GM11168 (cell line): ENCODE data around the gene SHPK.

Experiments used
- in situ Hi-C: fragments of 300-500 bp; cut with MboI; formaldehyde crosslinking; loops from one replicate; pipeline ENCODE4 v1.12.0; 2022; ENCODE audit warnings: low sequenced_read_pairs; ENCODE audit not compliant: unreplicated experiment

The SHPK gene

DNA sequence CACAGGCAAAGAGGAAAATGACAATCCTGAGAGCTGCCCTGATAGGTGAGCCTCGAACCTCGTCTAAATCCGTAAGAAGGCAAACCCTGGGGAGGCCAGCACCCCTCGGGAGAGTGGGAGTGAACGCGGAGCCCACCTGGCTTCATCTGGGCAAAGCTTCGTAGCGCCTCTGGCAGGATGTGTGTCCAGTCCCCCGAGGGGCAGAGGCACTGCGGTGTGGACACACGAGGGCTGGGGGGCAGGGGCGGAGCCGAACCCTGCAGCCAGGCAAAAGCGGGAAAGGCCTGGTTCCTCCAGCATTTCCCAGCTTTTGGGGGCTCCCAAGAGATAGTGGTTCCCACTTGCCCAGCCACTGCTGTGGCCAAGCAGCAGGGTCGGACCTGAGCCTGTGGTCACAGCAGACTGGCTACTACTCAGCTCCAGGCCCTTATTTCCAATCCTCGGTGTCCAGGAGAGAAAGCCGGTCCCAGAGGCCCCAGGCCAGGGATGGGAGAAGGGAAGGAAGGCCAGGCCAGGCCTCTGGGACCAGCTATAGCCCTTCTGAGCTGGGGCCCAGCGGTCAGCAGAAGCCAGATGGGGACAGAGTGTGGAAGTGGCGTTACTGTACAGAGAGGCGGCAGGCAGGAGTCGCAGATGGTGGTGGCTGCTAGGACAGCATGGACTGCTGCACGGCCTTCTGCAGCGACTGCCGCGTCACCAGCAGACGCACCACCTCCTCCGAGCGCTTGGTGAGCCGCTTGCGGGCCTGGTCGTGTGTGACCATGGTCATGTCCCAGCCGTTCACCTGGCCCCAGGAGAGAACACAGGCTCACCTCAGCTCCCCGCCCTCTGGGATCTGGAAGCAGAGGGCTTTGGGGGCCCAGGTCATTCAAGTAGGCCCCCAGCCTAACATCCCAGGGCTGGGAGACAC lies 27.3 kb upstream of the SHPK start:
- in situ Hi-C loops, result loop anchor here (10.0 to 25.0 kb wide), 2 partner anchors 161 to 626 kb away; no protein-coding TSS in a partner anchor

DNA sequence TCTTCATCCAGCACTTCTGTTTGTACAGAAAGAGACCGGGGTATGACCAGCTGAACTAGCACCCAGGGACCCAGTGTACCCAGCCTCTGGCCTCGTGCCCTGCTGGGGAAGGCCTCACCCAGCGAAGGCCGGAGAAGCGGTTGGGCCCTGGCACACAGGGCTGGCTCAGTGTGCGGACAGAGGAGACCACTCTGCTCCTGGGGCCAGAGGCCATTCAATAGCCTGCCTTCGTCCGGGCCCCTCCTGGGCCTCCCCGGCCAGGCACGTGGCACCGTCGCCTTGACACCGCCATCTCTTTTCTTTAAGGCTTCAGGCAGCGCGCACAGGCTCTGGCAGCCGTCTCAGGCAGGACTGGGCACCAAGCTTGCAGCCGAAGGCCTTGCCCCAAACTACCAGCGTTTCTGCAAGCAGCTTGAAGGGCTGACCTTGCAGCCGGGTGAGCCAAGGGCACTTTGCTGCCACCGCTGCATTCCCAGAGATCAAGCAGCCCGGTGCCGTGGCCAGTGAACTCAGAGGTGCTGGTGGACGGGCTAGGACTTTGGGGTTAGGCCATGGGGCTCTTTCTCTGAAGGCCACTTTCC lies 24.4 kb upstream of the SHPK start:
- in situ Hi-C loops, result loop anchor here (10.0 to 25.0 kb wide), 2 partner anchors 164 to 623 kb away; no protein-coding TSS in a partner anchor

DNA sequence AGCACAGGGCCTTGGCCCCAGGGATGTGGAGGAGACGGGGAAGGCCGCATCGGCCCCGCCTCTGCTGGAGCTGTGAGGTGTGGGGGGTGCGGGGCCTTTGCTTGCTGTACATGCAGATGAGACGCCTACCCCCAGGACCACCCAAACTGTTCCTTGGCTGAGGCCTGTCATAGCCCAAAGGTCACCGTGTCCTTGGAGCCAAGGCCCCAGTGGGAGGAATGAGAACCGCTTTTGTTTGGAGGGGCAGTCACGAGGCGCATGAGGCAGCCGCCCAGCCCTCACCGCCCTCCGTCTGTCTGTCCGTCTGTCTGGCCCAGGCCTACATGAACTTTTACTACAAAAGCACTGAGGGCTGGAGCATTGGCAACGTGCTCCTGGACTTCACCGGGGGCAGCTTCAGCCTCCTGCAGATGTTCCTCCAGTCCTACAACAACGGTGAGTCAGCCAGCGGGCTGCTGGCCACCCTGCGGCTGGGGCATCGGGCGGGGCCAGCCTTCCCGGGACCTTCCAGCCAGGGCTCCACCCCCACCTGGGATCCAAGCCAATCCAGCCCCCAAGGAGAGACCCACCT lies 23.6 kb upstream of the SHPK start:
- in situ Hi-C loops, result loop anchor here (10.0 to 25.0 kb wide), 2 partner anchors 165 to 622 kb away; no protein-coding TSS in a partner anchor

DNA sequence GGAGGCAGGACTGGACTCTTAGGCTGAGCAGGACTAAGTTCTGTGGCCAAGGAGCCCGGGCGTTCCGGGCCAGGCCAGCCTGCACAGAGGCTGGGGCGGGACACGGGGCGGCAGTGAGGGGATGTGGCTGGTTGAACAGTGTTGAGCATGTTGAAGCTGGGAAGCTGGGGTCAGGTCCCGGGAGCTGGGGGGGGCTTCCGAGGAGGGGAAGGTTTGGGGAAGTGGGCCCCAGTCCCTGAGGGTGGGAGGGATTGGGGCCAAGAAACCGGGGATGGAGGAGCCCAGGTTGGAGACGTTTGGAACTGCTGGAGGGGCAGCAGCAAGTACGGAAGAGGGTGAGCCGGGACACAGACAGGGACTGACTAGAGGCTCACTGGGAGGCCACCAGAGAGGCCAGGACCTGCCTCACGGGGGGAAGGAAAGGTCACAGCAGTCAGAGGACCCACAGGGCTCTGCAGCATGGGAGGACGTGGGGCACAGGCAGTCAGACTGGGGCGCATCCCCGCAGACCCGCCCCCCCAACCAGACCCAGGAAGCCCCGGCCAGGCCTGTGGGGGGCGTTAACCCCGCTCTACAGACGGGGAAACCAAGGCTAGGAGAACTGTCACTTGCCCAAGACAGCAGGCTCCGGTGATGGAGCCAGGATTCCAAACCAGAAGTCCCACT lies 22.9 kb upstream of the SHPK start:
- in situ Hi-C loops, result loop anchor here (25.0 kb wide), 1 partner anchor 622 kb away; no protein-coding TSS in a partner anchor

DNA sequence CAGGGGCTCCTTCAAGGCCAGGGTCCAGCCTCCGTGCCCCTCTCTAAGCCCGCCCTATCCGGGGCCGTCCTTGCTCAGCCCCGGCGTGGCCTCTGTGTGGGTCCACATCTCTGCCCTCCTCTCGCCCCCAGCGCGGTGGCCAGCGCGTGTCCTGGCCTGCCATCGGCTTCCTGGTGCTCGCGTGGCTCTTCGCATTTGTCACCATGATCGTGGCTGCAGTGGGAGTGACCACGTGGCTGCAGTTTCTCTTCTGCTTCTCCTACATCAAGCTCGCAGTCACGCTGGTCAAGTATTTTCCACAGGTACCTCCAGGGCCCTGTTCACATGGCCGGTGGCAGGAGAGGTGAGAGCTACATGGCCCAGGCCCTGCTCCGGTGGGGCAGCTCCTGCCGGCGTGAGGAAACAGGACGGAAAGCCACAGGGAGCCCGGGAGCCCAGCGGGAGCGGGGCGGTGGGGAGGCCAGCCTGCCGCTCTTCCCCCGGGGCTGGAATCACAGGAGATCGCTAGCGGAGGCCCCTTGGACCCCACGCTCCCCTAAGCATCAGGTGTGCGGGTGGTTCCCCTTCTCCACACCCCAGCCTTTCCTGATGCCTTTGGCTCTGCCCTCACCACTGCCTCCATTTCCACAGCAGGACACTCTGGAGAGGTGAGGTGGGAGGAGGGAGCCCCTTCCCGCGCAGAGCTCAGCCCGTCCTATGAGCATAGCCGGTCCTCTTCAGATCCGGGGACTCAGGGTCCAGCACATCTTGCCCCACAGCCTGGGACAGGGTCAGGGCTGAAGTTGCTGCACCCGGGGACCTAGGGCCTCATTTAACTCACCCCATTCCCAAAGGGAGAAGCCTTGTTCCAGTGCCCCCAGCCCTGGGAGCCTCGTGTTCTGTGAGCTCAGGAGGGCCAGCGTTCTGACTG lies 22.1 kb upstream of the SHPK start:
- in situ Hi-C loops, result loop anchor here (25.0 kb wide), 1 partner anchor 621 kb away; no protein-coding TSS in a partner anchor

DNA sequence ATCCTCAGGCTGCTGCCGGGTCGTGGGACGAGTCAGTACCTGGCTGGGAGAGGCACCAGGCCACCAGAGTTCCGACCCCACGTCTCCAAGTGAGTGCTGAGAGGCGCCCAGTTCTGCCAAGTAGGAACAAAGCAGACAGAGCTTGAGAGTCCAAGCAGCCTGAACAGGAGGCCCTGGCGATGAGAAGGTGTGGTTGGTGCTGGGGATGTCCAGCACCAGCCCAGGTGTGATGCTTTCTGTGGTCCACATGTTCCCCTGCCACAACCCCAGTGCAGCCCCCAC lies 21.5 kb upstream of the SHPK start:
- in situ Hi-C loops, result loop anchor here (25.0 kb wide), 1 partner anchor 620 kb away; no protein-coding TSS in a partner anchor

DNA sequence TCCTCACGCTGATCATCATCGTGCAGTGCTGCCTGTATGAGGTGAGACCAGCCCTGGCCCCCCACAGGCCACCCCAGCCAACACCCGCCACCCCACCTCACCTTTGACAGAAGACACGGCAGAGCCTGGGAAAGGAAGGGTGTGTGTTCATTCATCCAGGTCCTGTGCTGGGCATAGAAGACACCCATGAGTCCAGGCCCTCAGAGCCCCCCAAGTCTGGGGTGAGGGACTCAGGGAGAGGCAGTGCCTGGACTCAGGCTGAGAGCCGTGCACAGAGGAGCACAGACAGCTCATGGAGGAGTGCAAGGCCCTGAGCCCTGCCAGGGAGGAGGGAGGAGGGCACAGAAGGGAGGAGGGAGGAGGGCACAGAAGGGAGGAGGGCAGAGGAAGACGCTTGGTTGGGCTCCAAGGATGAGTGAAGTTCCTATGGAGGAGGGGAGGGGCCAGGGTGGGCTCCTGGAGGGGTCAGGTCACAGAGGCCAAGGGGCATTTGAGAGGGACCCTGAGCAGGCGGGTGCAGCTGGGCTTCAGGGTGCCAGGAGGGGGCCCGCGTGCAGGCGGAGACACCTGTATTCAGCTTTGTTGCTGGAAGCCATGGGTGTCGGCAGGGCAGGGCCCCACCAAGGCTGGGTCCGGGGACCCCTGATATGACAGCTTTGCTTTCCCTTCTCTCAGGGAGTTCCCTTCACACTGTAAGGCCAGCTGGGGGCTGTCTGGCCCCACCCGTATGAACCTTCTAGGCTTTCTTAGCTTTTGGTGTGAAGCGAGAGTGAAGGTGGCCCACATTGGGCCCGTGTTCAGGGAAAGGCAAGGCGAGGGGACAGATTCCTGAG lies 20.9 kb upstream of the SHPK start:
- in situ Hi-C loops, result loop anchor here (25.0 kb wide), 1 partner anchor 620 kb away; no protein-coding TSS in a partner anchor

DNA sequence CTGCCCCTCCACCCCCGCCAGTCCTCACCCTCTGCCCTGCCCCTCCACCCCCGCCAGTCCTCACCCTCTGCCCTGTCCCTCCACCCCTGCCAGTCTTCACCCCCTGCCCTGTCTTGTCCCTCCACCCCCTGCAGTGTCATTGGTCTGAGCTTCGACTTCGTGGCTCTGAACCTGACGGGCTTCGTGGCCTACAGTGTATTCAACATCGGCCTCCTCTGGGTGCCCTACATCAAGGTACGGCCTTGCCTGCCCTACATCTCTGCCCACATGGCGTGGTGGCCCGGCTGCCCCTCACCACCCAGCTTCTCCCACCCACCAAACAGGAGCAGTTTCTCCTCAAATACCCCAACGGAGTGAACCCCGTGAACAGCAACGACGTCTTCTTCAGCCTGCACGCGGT lies 20.3 kb upstream of the SHPK start:
- in situ Hi-C loops, result loop anchor here (25.0 kb wide), 1 partner anchor 619 kb away; no protein-coding TSS in a partner anchor

DNA sequence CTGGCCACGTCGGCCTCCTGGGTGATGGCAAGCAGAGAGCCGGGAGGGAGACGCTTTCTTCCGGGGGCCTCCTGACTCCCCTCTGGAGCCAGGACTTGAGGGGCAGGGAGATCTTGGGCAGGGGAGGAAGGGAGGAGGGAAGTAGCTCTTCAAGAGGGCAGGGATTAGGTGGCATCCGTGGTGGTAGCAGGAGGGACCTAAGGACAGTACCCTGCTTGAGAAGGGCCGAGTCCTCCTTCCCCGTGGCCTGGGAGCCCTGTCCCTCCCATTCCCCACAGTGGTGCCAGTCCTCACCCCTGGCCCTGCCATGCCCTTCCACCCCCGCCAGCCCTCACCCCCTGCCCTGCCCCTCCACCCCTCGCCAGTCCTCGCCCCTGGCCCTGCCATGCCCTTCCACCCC lies 19.7 kb upstream of the SHPK start:
- in situ Hi-C loops, result loop anchor here (25.0 kb wide), 1 partner anchor 618 kb away; no protein-coding TSS in a partner anchor

DNA sequence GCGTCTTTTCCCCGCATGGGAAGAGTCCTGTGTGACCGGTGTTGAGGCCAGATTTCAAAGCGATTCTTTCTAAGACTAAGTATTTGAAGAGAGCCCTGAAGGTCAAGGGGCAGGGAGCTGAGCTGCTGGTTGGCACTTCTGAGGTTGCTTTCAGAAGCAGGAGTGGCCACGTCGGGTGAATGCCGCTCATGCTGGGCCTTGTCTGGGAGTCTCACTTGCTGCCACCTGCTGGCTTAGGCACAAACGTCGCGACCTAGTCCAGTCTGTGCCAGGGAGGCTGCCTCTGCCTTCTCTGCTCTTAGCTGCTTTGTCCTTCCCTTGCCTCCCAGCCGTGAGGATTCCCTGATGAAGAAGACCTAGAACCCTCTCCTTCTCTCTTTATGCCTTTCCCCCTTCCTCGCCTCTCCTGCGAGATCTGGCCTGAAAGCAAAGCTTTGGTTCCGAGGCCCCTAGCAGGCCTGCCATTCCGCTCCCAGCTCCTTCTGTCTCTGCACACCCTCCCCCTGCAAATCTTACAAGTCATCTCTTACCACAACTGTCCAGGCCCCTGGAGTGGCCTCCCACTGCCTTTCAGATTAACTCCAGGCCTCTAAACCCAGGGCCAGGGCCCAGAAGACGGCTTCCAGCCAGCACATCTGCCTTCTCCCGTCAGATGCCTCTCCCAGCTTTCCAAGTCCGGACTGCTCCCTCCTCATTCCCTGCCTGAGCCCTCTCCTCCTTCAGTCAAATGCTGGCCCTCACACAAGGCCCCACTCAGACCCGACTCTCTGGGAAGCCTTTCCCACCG lies 11.9 kb upstream of the SHPK start:
- in situ Hi-C loops, result no loop called here

DNA sequence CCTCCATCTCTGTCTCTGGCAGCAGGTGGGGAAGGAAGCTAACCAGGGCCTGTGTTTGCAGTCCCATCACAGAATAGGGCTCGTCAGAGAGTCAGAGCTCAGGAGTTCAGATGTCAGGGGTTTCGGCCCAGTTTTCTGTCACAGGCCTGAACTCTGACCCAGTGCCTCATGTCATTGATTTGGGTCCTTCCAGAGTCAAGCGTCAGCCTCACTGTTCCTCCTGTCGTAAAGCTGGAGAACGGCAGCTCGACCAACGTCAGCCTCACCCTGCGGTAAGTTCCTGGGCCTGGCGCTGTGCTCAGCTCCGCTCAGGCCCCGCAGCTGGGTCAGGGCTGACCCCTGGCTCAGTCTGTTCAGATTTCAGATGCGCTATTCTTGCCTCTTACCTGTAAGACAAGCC lies 11.2 kb upstream of the SHPK start:
- in situ Hi-C loops, result no loop called here

DNA sequence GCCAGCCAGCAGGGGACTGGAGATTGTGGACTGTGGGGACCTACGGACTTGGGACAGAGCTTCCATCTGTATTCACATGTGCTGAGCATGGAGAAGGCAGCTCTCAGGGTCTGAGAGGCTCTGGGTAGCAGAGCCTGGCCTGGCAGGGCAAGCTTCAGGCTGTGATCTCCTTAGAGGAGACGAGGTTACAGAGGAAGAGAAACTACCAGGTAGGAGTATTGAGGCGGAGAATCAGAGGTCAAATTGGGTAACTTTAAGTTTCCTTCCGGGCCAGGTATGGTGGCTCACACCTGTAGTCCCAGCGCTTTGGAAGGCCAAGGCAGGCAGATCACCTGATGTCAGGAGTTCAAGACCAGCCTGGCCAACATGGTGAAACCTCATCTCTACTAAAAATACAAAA lies 9.3 kb upstream of the SHPK start:
- in situ Hi-C loops, result no loop called here

DNA sequence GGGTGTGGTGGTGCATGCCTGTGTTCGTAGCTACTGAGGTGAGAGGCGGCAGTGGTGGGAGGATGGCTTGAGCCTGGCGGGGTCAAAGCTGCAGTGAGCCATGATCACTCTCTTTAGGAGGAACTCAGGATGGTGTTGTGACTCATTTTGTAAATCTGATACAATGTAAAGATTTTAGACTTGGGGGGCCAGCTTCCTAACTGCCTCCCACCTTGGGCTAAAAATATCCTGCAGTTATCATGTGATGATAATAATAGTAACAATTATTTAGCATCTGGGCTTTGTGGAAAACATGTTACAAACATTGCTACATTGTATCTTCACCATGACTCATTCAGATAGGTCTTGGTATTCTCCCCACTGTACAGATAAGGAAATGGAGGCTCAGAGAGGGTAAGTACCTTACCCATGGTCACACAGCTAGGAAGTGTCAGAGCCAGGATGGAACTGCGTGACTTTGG lies 7.9 kb upstream of the SHPK start:
- in situ Hi-C loops, result no loop called here

DNA sequence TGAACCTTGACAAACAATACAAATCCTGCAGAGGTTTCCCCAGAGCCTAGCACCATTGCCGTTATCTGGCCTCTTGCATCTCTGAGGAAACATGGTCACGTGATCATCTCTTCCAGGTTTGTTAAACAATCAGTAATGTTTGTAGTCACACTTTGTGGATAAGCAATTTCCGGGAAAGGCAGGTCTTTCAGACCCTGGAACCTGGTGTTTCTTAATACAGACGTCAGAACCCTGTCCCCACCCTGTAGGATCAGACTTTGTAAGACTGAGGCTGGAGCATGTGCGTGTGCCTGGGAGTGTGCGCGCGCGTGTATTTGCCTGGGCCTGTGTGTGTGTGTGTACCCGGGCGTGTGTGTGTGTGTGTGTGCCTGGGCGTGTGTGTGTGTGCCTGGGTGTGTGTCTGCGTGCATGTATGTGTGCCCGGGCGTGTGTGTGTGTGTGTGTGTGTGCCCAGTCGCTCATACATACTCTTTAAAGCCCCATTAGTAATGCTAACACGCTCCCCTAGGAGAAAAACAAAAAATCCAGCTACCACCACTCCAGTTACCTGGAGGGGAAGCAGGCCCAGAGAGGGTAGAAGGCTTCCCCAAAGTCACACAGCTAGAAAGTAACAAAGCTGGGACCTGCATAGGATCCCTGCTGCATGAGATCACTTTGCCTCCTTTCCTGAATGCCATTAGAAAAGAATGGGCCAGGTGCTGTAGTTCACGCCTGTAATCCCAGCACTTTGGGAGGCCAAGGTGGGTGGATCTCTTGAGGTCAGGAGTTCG lies 5.9 kb upstream of the SHPK start:
- in situ Hi-C loops, result no loop called here

DNA sequence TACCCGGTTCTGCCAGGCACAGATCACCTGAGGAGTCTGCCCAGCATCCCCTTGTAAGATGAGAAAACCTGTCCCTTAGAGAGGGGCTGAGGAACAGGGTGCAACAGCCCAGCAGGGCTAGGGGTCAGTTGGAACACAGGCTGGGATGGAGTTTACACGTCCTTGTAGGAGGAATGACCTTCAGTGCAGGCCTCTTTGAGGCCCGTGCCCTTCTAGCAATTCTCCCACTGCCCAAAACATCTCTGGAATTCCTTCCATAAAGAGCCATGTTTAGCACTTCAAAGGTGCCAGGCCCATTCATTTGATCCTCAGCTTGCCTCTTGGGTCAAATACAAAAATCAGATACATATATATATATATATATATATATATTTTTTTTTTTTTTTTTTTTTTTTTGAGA lies 5.0 kb upstream of the SHPK start:
- in situ Hi-C loops, result no loop called here

DNA sequence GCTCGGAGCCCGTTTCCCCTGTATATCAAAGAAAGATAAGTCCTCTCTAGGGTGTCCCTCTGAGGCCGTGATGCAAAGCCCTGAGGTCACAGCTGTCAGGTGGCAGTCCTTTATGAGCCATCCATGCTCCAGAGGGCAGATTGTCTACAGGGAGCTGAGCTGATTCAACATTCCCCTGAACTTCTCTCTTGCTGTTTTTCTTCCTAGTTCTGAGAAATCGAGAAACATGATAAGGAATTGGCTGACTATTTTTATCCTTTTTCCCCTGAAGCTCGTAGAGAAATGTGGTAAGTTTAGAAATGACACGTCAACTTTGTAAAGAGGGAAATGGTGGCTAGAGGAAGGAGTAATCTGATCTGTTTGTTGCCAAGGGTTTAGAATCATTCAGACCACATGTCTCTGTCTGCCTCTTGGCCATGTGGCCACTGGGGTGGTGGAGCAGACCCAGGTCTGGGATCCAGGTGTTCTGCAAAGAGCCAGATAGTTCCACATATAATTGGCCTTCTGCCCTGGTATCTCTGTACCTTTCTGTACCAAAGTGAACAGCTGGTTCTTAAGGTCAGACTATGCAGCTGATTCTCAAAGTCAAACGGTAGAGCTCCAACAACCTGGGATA lies 4.0 kb upstream of the SHPK start:
- in situ Hi-C loops, result no loop called here

DNA sequence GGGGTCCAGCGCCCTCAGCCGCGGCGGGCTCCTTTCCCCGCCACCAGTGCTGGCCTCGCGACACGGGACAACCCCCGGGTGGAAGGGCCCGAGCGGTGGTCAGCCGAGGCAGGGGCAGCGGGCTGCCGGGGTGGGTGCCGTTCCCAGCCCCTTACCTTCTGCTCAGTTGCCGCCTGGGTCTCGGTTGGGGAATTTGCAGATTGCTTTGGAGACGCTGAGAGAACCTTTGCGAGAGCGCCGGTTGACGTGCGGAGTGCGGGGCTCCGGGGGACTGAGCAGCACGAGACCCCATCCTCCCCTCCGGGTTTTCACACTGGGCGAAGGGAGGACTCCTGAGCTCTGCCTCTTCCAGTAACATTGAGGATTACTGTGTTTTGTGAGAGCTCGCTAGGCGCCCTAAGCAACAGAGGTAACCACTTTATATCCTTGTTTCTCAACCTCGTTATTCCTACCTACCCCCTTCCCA lies 891 bp upstream of the SHPK start:
- in situ Hi-C loops, result no loop called here
